Epithelial cell of esophagus (primary cell): Measurements from ENCODE around the gene MYOM1.

Source experiments
- DNase-seq: peaks from one replicate; pipeline ENCODE4 v3.0.0; 2010; ENCODE audit warnings: low read depth
- H3K4me3 ChIP-seq: 2 replicates; pipeline ENCODE4 v1.5.1; 2011; ENCODE audit warnings: mild to moderate bottlenecking, low read length, control low read depth
- TF ChIP-seq, protein P1 (sequence below): IDR thresholded peaks from 2 replicates; pipeline ENCODE4 v1.5.1; 2011; ENCODE audit warnings: low read depth, mild to moderate bottlenecking, low read length, control low read depth, inconsistent platforms; ENCODE audit not compliant: insufficient read depth; ENCODE audit errors: missing control alignments

MYOM1 gene

GRCh38 chr18:3115447-3116030 lies 104.2 kb downstream of the MYOM1 start:
- no peak overlapping the region for H3K4me3 ChIP-seq
- peak; percentile 76 for DNase-seq

GRCh38 chr18:3114451-3114850 lies 105.3 kb downstream of the MYOM1 start:
- no peak for DNase-seq
- no peak overlapping the region for H3K4me3 ChIP-seq
- TF ChIP-seq, protein P1, sequence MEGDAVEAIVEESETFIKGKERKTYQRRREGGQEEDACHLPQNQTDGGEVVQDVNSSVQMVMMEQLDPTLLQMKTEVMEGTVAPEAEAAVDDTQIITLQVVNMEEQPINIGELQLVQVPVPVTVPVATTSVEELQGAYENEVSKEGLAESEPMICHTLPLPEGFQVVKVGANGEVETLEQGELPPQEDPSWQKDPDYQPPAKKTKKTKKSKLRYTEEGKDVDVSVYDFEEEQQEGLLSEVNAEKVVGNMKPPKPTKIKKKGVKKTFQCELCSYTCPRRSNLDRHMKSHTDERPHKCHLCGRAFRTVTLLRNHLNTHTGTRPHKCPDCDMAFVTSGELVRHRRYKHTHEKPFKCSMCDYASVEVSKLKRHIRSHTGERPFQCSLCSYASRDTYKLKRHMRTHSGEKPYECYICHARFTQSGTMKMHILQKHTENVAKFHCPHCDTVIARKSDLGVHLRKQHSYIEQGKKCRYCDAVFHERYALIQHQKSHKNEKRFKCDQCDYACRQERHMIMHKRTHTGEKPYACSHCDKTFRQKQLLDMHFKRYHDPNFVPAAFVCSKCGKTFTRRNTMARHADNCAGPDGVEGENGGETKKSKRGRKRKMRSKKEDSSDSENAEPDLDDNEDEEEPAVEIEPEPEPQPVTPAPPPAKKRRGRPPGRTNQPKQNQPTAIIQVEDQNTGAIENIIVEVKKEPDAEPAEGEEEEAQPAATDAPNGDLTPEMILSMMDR, result no peak

More at GRCh38 chr18:3115447-3116030, 104.2 kb downstream of the MYOM1 start:
- TF ChIP-seq, protein P1, result no peak

DNA sequence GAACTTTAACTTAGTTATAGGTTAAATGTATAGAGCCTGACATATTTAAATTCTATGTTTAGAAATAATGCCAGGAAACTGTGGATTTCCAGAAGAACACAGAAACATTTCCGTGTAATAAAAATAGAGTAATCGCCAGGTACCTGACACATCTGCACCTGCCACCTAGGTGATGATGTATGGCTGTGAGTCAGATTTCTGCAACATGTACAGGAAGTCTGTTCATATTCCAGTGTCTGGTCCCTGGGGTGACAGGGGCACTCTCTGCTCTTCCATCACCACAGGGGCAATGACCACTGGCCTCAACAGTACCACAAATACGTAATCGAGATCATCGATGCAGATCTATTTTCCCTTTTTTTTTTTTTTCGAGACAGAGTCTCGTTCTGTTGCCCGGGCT lies 105.7 kb downstream of the MYOM1 start:
- H3K4me3 ChIP-seq, result no peak overlapping the region
- DNase-seq, result peak; percentile 72
- TF ChIP-seq, protein P1, result no peak

DNA sequence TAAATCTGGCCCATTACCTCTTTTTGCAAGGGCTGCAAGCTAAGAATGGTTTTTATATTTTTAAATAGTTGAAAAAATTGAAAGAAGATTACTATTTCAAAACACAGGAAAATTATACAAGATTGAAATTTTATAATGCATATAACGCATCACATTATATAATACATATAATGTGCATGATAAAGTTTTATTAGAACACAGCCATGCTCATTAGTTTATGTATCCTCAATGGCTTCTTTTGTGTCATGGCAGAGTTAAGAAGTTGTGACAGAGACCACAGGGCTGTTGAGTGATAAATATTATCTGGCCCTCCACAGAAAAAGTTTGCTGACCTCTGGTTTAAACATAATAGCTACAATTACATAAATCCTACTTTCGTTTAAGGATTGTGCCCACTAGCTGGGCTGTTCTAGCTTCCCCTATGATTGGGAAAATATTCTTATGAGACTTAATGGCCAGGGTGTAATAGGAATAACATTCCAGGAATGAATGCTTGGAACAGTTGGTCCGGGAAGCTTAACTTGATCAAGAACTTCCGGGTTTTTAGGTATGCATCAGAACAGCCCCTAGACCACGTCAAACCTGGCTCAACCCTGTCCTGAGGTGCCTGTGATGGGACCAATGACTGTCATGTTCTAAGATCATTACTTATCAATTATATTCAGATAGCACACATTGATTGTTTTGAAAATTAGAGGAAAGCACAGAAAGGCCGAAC lies 108.1 kb downstream of the MYOM1 start:
- H3K4me3 ChIP-seq, result no peak overlapping the region
- TF ChIP-seq, protein P1, result no peak
- DNase-seq, result no peak

- no peak for DNase-seq
- H3K4me3 ChIP-seq, result no peak overlapping the region
- TF ChIP-seq, protein P1, result no peak
Observed at GRCh38 chr18:3110034-3110752, 109.6 kb downstream of the MYOM1 start.

GRCh38 chr18:3107740-3108151 lies 112.0 kb downstream of the MYOM1 start:
- DNase-seq, result no peak
- H3K4me3 ChIP-seq, result no peak overlapping the region
- TF ChIP-seq, protein P1, result no peak
